H9 (cell line): ENCODE measurements around the gene ARHGAP22. TPM values are rescaled to one million over a fixed set of nuclear protein-coding genes. Genes with fewer than 3 reads are reported as not detected.

Source experiments
- DNase-seq: peaks from one replicate; pipeline ENCODE4 v3.0.0-alpha.2; 2017
- H2AFZ ChIP-seq: one replicate; pipeline ENCODE4 v1.6.1; 2013; ENCODE audit warnings: mild to moderate bottlenecking, low read length, control low read depth, moderate library complexity
- H2AK5ac ChIP-seq: 2 replicates; pipeline ENCODE4 v1.6.1; 2013; ENCODE audit warnings: low read length, control low read depth, mixed read lengths; ENCODE audit not compliant: insufficient read length
- H2BK120ac ChIP-seq: one replicate; pipeline ENCODE4 v1.6.1; 2013; ENCODE audit warnings: low read depth, mild to moderate bottlenecking, low read length, control low read depth, inconsistent platforms; ENCODE audit not compliant: poor library complexity, severe bottlenecking
- H2BK12ac ChIP-seq: 2 replicates; pipeline ENCODE4 v1.6.1; 2013; ENCODE audit warnings: low read length, control low read depth, mixed read lengths, low read depth; ENCODE audit not compliant: insufficient read length
- H2BK15ac ChIP-seq: 2 replicates; pipeline ENCODE4 v1.6.1; 2013; ENCODE audit warnings: low read depth, low read length, control low read depth
- H2BK20ac ChIP-seq: one replicate; pipeline ENCODE4 v1.6.1; 2013; ENCODE audit warnings: low read depth, mild to moderate bottlenecking, low read length, control low read depth, inconsistent platforms; ENCODE audit not compliant: poor library complexity, severe bottlenecking
- H2BK5ac ChIP-seq: 2 replicates; pipeline ENCODE4 v1.6.1; 2013; ENCODE audit warnings: low read length, control low read depth, mixed read lengths; ENCODE audit not compliant: insufficient read length
- H3K14ac ChIP-seq: 2 replicates; pipeline ENCODE4 v1.6.1; 2013; ENCODE audit warnings: low read length, control low read depth; ENCODE audit not compliant: insufficient read depth
- H3K18ac ChIP-seq: 2 replicates; pipeline ENCODE4 v1.6.1; 2013; ENCODE audit warnings: low read depth, mild to moderate bottlenecking, mixed read lengths, low read length, control low read depth; ENCODE audit not compliant: insufficient read length
- H3K23ac ChIP-seq: 2 replicates; pipeline ENCODE4 v1.6.1; 2013; ENCODE audit warnings: low read length, control low read depth, mixed read lengths, low read depth; ENCODE audit not compliant: insufficient read length
- H3K23me2 ChIP-seq: 2 replicates; pipeline ENCODE4 v1.6.1; 2013; ENCODE audit warnings: low read depth, mild to moderate bottlenecking, mixed read lengths, low read length, control low read depth; ENCODE audit not compliant: insufficient read length, poor library complexity, severe bottlenecking
- H3K27ac ChIP-seq: 2 replicates; pipeline ENCODE4 v1.5.1; 2013; ENCODE audit warnings: low read length, control low read depth, mixed read lengths, low read depth; ENCODE audit not compliant: insufficient read length
- H3K27me3 ChIP-seq: 2 replicates; pipeline ENCODE4 v1.6.1; 2013; ENCODE audit warnings: low read length, control low read depth, inconsistent platforms; ENCODE audit not compliant: insufficient read depth
- H3K4ac ChIP-seq: 2 replicates; pipeline ENCODE4 v1.6.1; 2013; ENCODE audit warnings: low read depth, mild to moderate bottlenecking, control low read depth, inconsistent platforms, low read length, moderate library complexity
- H3K4me1 ChIP-seq: 2 replicates; pipeline ENCODE4 v1.6.1; 2013; ENCODE audit warnings: low read length, control low read depth, inconsistent platforms; ENCODE audit not compliant: insufficient read depth
- H3K4me2 ChIP-seq: 2 replicates; pipeline ENCODE4 v1.6.1; 2013; ENCODE audit warnings: low read length, control low read depth, mixed read lengths; ENCODE audit not compliant: insufficient read length, insufficient read depth
- H3K56ac ChIP-seq: 2 replicates; pipeline ENCODE4 v1.6.1; 2013; ENCODE audit warnings: low read depth, mild to moderate bottlenecking, mixed read lengths, low read length, control low read depth; ENCODE audit not compliant: insufficient read length
- H3K79me1 ChIP-seq: 2 replicates; pipeline ENCODE4 v1.6.1; 2013; ENCODE audit warnings: low read depth, mild to moderate bottlenecking, moderate library complexity, low read length, control low read depth, inconsistent platforms; ENCODE audit not compliant: insufficient read depth, poor library complexity, severe bottlenecking
- H3K79me2 ChIP-seq: 2 replicates; pipeline ENCODE4 v1.6.1; 2013; ENCODE audit warnings: low read length, control low read depth, inconsistent platforms; ENCODE audit not compliant: insufficient read depth
- H3K9ac ChIP-seq: 2 replicates; pipeline ENCODE4 v1.6.1; 2013; ENCODE audit warnings: low read length, control low read depth, mixed read lengths; ENCODE audit not compliant: insufficient read length; ENCODE audit errors: extremely low read depth
- H3K9me3 ChIP-seq: one replicate; pipeline ENCODE4 v1.6.1; 2013; ENCODE audit warnings: low read depth, low read length, inconsistent platforms; ENCODE audit not compliant: control insufficient read depth
- H3T11ph ChIP-seq: one replicate; pipeline ENCODE4 v1.6.1; 2013; ENCODE audit warnings: mild to moderate bottlenecking, low read length, control low read depth, inconsistent platforms
- H4K20me1 ChIP-seq: one replicate; pipeline ENCODE4 v1.6.1; 2013; ENCODE audit not compliant: control insufficient read depth, insufficient read length, insufficient read depth
- H4K5ac ChIP-seq: 2 replicates; pipeline ENCODE4 v1.6.1; 2013; ENCODE audit warnings: low read depth, mild to moderate bottlenecking, mixed read lengths, low read length, control low read depth; ENCODE audit not compliant: insufficient read length
- H4K8ac ChIP-seq: replicated peaks from 2 replicates; pipeline ENCODE4 v1.6.1; 2013; ENCODE audit warnings: low read length, control low read depth, mixed read lengths, low read depth; ENCODE audit not compliant: insufficient read length
- H4K91ac ChIP-seq: 2 replicates; pipeline ENCODE4 v1.6.1; 2013; ENCODE audit warnings: low read depth, mild to moderate bottlenecking, moderate library complexity, mixed read lengths, low read length, control low read depth; ENCODE audit not compliant: insufficient read length
- H3K27ac Mint-ChIP-seq, 3 experiments: 2 replicates in 2 of 3; 3 replicates in 1 of 3; pipeline ENCODE4 v1.8.0; 2020 to 2021; ENCODE audit warnings: mixed read lengths in 3 of 3, mild to moderate bottlenecking in 1 of 3, moderate library complexity in 1 of 3
- H3K27me3 Mint-ChIP-seq: 2 replicates; pipeline ENCODE4 v1.8.0; 2021; ENCODE audit warnings: low read depth, mild to moderate bottlenecking, moderate library complexity, mixed read lengths
- H3K36me3 Mint-ChIP-seq, 3 experiments: 2 replicates in 2 of 3; 3 replicates in 1 of 3; pipeline ENCODE4 v1.8.0; 2020 to 2021; ENCODE audit warnings: low read depth in 3 of 3, mixed read lengths in 3 of 3; ENCODE audit not compliant: insufficient read depth in 1 of 3
- H3K4me1 Mint-ChIP-seq, 2 experiments: 2 replicates each; pipeline ENCODE4 v1.8.0; 2020; ENCODE audit warnings: mixed read lengths in 2 of 2
- H3K4me3 Mint-ChIP-seq, 2 experiments: 2 replicates in 1 of 2; 3 replicates in 1 of 2; pipeline ENCODE4 v1.8.0; 2020 to 2021; ENCODE audit warnings: mild to moderate bottlenecking in 2 of 2, mixed read lengths in 2 of 2, moderate library complexity in 1 of 2
- H3K9me3 Mint-ChIP-seq, 2 experiments: 2 replicates in 1 of 2; 3 replicates in 1 of 2; pipeline ENCODE4 v1.8.0; 2020; ENCODE audit warnings: mild to moderate bottlenecking in 2 of 2, mixed read lengths in 2 of 2, moderate library complexity in 1 of 2
- CTCF ChIP-seq: fragments of 200-600 bp; sonication (generic); conservative IDR thresholded peaks from 3 replicates; pipeline ENCODE4 v1.8.0; 2021; ENCODE audit warnings: antibody characterized with exemption, mild to moderate bottlenecking
- WGBS: extraction: QIAGEN DNeasy Blood & Tissue Kit; methylation state at CpG from one replicate; pipeline ENCODE4 v1.1.7; 2013; ENCODE audit warnings: missing lambda C conversion rate, low lambda C conversion rate, mixed read lengths; ENCODE audit not compliant: insufficient read length; ENCODE audit errors: extremely low coverage; 5-methylcytosine and 5-hydroxymethylcytosine counted together
- total RNA-seq: library from RNA; stranded (reverse); gene quantifications from 2 replicates; pipeline ENCODE4 v1.2.1, GENCODE V29; 2021

ARHGAP22 gene
- total RNA-seq, 1 experiment from 2014 or later = 7.4 TPM

DNA sequence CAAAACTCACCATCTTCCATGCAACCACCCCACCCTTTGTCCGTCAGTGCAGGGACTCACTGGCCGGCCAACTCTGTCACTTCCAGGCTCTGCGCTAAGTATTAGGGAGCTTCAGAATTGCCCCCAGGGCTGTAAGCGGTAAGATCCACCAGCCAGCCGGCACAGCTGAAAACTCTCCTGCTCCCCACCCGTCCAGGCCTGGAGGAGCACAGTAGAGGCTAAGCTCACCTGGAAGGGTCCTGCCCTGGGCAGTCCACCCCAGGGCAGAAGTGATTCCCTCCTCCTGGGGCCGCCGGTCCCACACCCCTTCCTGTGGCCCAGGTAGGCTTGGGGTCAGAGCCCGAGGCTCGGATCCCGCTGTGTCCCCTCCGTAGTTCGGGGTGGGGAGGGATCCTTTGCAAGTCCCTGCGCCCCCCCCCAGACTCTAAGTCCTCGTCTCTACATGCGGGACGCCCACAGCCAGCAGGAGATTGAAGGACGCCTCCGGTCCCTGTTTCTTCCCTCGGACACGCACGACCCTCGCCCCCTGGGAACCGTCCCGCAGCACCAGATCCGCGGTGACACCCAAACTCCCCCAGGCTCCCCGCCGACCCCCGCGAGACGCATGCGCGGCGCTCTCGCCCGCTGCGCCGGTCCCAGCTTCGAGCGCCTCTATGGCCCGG is 138.9 kb downstream of the ARHGAP22 start:
- H3K9ac ChIP-seq = no peak overlapping the region
- H3K4me3 Mint-ChIP-seq = 0 out of 5 replicates have a peak overlapping the region, but pooled peaks of 1 of the 2 experiments have one; percentile 35
- no peak overlapping the region for H3K4me2 ChIP-seq

More for the DNA sequence above, 138.9 kb downstream of the ARHGAP22 start:
- Histone ChIP-seq H4K5ac (no peak overlapping the region), H2BK120ac (no peak overlapping the region), H3K4me1 (peaks cover 11% of the 10 kb centered on the region), H2BK5ac (no peak overlapping the region), H2BK12ac (no peak overlapping the region), H2AFZ (no peak overlapping the region), H3K18ac (no peak overlapping the region), H3K27ac (no peak overlapping the region), H3K4ac (no peak overlapping the region), H4K8ac (no peak overlapping the region), H3K23ac (no peak overlapping the region), H2BK20ac (no peak overlapping the region), H3K56ac (no peak overlapping the region), H3K23me2 (no peaks in the 10 kb centered on the region), H3K14ac (no peak overlapping the region), H3K9me3 (no peaks in the 10 kb centered on the region), H3K79me2 (no peaks in the 10 kb centered on the region), H2AK5ac (no peak overlapping the region), H3T11ph (no peak overlapping the region), H4K20me1 (no peaks in the 10 kb centered on the region), H3K79me1 (no peaks in the 10 kb centered on the region), H2BK15ac (no peak overlapping the region), H4K91ac (no peak overlapping the region), H3K27me3 (no peaks in the 10 kb centered on the region; the same call in 1 of the 2 replicates)
- DNase-seq = peak; percentile 47
- Mint-ChIP-seq H3K9me3 (no peaks in the 10 kb centered on the region), H3K27ac (peak overlapping the region in 1 of 3 experiments; percentile 85; a peak in 2 of 7 replicates), H3K4me1 (peaks cover 28 to 33% of the 10 kb centered on the region in 2 experiments), H3K36me3 (no peaks in the 10 kb centered on the region; a peak in 1 of 7 replicates), H3K27me3 (no peaks in the 10 kb centered on the region)
- no peak for TF ChIP-seq CTCF
- no CpG with 5 or more reads among the region's 42 CpGs for WGBS
